Neuronal stem cell (in vitro differentiated cells): ENCODE data around the gene FBXO41.

Source experiments
- DNase-seq: peaks from one replicate; pipeline ENCODE4 v3.0.0-alpha.2; 2013; ENCODE audit warnings: low spot score
- H2AFZ ChIP-seq: one replicate; pipeline ENCODE4 v1.6.1; 2013; ENCODE audit warnings: mild to moderate bottlenecking, low read length, inconsistent platforms
- H2AK5ac ChIP-seq: 2 replicates; pipeline ENCODE4 v1.6.1; 2013; ENCODE audit warnings: low read depth, mild to moderate bottlenecking, inconsistent platforms, low read length, moderate library complexity, mixed read lengths
- H2BK120ac ChIP-seq: 2 replicates; pipeline ENCODE4 v1.6.1; 2013; ENCODE audit warnings: low read depth, mild to moderate bottlenecking, inconsistent platforms, low read length, moderate library complexity, mixed read lengths
- H2BK12ac ChIP-seq: one replicate; pipeline ENCODE4 v1.6.1; 2013; ENCODE audit warnings: low read length, inconsistent platforms
- H2BK15ac ChIP-seq: 2 replicates; pipeline ENCODE4 v1.6.1; 2013; ENCODE audit warnings: mild to moderate bottlenecking, low read length, inconsistent platforms, mixed read lengths
- H2BK5ac ChIP-seq: one replicate; pipeline ENCODE4 v1.6.1; 2013; ENCODE audit warnings: inconsistent platforms, mild to moderate bottlenecking, low read length, moderate library complexity
- H3K14ac ChIP-seq: one replicate; pipeline ENCODE4 v1.6.1; 2013; ENCODE audit warnings: low read length, inconsistent platforms
- H3K18ac ChIP-seq: 2 replicates; pipeline ENCODE4 v1.6.1; 2013; ENCODE audit warnings: low read length, inconsistent platforms
- H3K23ac ChIP-seq: 2 replicates; pipeline ENCODE4 v1.6.1; 2013; ENCODE audit warnings: low read depth, mild to moderate bottlenecking, mixed read lengths, low read length, inconsistent platforms; ENCODE audit not compliant: poor library complexity
- H3K27ac ChIP-seq: replicated peaks from 3 replicates; pipeline ENCODE4 v1.5.1; 2013; ENCODE audit warnings: low read length, inconsistent platforms
- H3K27me3 ChIP-seq, 3 experiments: 2 replicates each; pipeline ENCODE4 v1.6.1; 2013; ENCODE audit warnings: low read length in 3 of 3, mild to moderate bottlenecking in 2 of 3, inconsistent platforms in 1 of 3, low read depth in 1 of 3, mixed read lengths in 1 of 3, moderate library complexity in 1 of 3; ENCODE audit not compliant: control insufficient read depth in 3 of 3, insufficient read depth in 3 of 3
- H3K36me3 ChIP-seq, 2 donors: replicated peaks in 1 of 2; 2 replicates each; pipeline ENCODE4 v1.6.1; 2013; ENCODE audit warnings: low read length in 2 of 2; ENCODE audit not compliant: control insufficient read depth in 2 of 2, insufficient read depth in 2 of 2
- H3K4ac ChIP-seq: 2 replicates; pipeline ENCODE4 v1.6.1; 2013; ENCODE audit warnings: inconsistent platforms, mild to moderate bottlenecking, low read length, moderate library complexity
- H3K4me1 ChIP-seq, 2 donors: 1 replicate in 1 of 2; 2 replicates in 1 of 2; pipeline ENCODE4 v1.6.1; 2013; ENCODE audit warnings: low read length in 2 of 2, low read depth in 1 of 2; ENCODE audit not compliant: control insufficient read depth in 2 of 2, insufficient read depth in 1 of 2
- H3K4me2 ChIP-seq: one replicate; pipeline ENCODE4 v1.6.1; 2013; ENCODE audit warnings: mild to moderate bottlenecking, low read length, inconsistent platforms; ENCODE audit not compliant: insufficient read depth, poor library complexity, severe bottlenecking
- H3K4me3 ChIP-seq, 2 donors: 2 replicates each; pipeline ENCODE4 v1.5.1; 2013; ENCODE audit warnings: low read length in 2 of 2, mild to moderate bottlenecking in 2 of 2, inconsistent platforms in 1 of 2, moderate library complexity in 1 of 2
- H3K79me1 ChIP-seq: one replicate; pipeline ENCODE4 v1.6.1; 2013; ENCODE audit warnings: low read depth, mild to moderate bottlenecking, inconsistent platforms, low read length, moderate library complexity
- H3K9ac ChIP-seq: one replicate; pipeline ENCODE4 v1.6.1; 2013; ENCODE audit warnings: mild to moderate bottlenecking, low read depth, low read length, inconsistent platforms; ENCODE audit not compliant: poor library complexity
- H3K9me3 ChIP-seq, 2 donors: replicated peaks in 1 of 2; 2 replicates each; pipeline versions ENCODE3 to v1.6.1; 2013; ENCODE audit warnings: low read length in 2 of 2, mild to moderate bottlenecking in 2 of 2, inconsistent platforms in 1 of 2, low read depth in 1 of 2, mixed read lengths in 1 of 2, moderate library complexity in 1 of 2; ENCODE audit not compliant: control insufficient read depth in 2 of 2, insufficient read depth in 1 of 2
- H4K8ac ChIP-seq: one replicate; pipeline ENCODE4 v1.6.1; 2013; ENCODE audit warnings: low read depth, mild to moderate bottlenecking, inconsistent platforms, low read length, moderate library complexity
- H4K91ac ChIP-seq: one replicate; pipeline ENCODE4 v1.6.1; 2013; ENCODE audit warnings: low read length, low read depth, mild to moderate bottlenecking, inconsistent platforms; ENCODE audit not compliant: poor library complexity
- WGBS, 2 donors: extraction: QIAGEN DNeasy Blood & Tissue Kit; methylation state at CpG; one replicate each; pipeline ENCODE4 v1.1.7; 2013; ENCODE audit warnings: missing lambda C conversion rate in 2 of 2, mixed read lengths in 1 of 2; ENCODE audit not compliant: insufficient read length in 2 of 2, insufficient replicate concordance in 1 of 2; ENCODE audit errors: extremely low coverage in 2 of 2; 5-methylcytosine and 5-hydroxymethylcytosine counted together

Gene FBXO41

GRCh38 chr2:73215254-73215653, 69.0 kb downstream of the FBXO41 start:
- Histone ChIP-seq H3K79me1 (peaks cover 3% of the 10 kb centered on the region), H3K4me3 (peak overlapping the region in 1 of 2 donors; percentile 86), H3K23ac (no peak overlapping the region), H2AFZ (no peak overlapping the region), H3K4me1 (peaks cover 0 to 7% of the 10 kb centered on the region in 2 donors), H2AK5ac (no peak overlapping the region), H3K27me3 (peaks cover 0 to 5% (median 0%) of the 10 kb centered on the region in 3 experiments), H4K8ac (no peak overlapping the region), H4K91ac (no peak overlapping the region), H3K9me3 (no peaks in the 10 kb centered on the region), H3K18ac (no peak overlapping the region), H2BK120ac (no peak overlapping the region), H3K9ac (no peak overlapping the region), H2BK15ac (no peak overlapping the region), H3K36me3 (peaks cover 3 to 16% of the 10 kb centered on the region in 2 donors), H3K27ac (no peak overlapping the region), H3K4me2 (no peak overlapping the region), H2BK12ac (no peak overlapping the region), H3K14ac (no peak overlapping the region), H2BK5ac (no peak overlapping the region), H3K4ac (no peak overlapping the region)
- no CpG with 5 or more reads among the region's 4 CpGs for WGBS, 2 donors
- no peak for DNase-seq

DNA sequence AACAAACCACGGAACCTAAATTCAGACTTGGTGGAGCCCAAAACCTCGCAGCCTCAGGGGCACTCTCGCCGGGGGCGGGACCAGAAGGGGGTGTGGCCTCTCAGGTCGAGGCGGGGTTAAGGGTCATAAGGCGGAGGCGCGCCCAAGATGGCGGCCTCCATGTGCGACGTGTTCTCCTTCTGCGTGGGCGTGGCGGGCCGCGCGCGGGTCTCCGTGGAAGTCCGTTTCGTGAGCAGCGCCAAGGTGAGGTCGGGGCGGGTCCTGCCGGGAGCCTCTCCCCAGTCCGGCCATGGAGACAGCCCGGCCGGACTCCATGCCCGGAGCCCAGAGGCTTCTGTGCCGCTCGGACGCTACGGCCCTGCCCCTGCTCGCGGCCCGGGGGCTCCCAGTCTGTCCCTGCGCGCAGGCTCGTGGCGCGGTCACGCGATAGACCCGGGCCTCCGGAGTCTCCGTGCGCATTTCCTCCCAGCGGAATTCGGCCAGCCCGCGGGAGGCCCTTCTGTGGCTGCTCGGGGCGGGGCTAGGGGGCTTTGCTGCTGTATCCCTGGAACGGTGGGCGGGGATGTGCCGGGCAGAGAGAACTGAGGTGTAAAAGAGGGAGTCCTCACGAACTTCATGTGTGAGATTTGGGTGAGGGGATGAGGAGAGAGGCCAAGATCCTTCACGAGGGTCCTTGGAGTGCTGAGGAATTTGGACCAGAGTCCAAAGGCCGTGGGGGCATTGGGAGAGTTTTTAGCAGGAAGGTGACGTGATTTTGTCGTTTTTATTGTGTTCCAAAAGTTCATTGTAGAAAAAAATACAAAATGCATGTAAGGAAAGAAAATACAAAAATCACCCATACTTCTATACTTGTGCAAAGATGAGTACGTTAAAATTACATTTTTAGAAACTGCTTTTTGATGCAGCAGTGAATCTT, 69.9 kb downstream of the FBXO41 start, which contains the start of gene SMYD5:
Gene SMYD5 (plus strand): TSS at position 126 of the 916 bp plus-strand sequence. CDS start 22 bp downstream, at position 148.
- Histone ChIP-seq H2BK5ac (peak within 1 kb of the TSS; percentile 54), H3K4me1 (peaks cover 0 to 7% of the 10 kb centered on the region in 2 donors), H3K9me3 (no peaks in the 10 kb centered on the region), H2AFZ (peak within 1 kb of the TSS; percentile 96), H4K91ac (no peak within 1 kb of the TSS), H2BK12ac (no peak within 1 kb of the TSS), H2BK15ac (no peak within 1 kb of the TSS), H3K27ac (peak within 1 kb of the TSS; percentile 40), H3K23ac (no peak within 1 kb of the TSS), H3K14ac (no peak within 1 kb of the TSS), H3K4me3 (peak within 1 kb of the TSS; percentile 86 to 91), H3K27me3 (peaks cover 0 to 14% (median 0%) of the 10 kb centered on the region in 3 experiments), H2BK120ac (no peak within 1 kb of the TSS), H4K8ac (no peak within 1 kb of the TSS), H2AK5ac (no peak within 1 kb of the TSS), H3K18ac (peak within 1 kb of the TSS; percentile 84), H3K36me3 (peaks cover 0 to 8% of the 10 kb centered on the region in 2 donors), H3K79me1 (peaks cover 3% of the 10 kb centered on the region), H3K4ac (no peak within 1 kb of the TSS), H3K9ac (peak within 1 kb of the TSS; percentile 84), H3K4me2 (peak within 1 kb of the TSS; percentile 43)
- peak; percentile 78 for DNase-seq
- WGBS, 2 donors, result no CpG with 5 or more reads among the region's 64 CpGs

DNA sequence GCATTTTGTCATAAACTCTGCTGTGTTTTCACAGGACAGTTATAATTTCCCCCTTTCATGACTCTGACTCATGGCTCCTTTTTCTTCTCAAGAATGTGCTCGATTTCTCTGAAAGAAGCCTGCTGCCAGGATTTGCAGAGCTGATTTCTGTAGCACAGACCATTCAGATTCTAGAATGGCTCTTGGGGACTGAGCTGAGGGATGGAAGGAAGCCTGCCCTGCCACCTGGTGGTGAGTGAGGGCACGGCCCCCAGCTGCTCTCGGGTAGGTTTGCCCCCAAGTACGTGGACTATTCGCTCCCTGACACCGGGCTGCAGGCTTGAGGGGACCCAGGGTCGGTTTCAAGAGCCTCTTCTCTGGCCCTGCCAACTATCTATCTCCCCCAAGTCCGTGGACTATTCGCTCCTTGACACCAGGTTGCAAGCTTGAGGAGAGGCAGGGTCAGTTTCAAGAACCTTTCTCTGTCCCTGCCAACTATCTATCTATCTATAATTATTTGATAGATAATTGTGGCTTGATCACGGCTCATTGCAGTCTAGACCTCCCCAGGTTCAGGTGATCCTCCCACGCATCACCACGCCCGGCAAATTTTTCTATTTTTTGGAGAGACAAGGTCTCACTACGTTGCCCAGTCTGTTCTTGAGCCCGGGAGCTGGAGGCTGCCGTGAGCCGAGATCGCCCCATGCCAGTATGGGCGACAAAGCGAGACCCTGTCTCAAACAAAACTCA, 71.7 kb downstream of the FBXO41 start:
- Histone ChIP-seq H3K4me2 (no peak overlapping the region), H2AK5ac (no peak overlapping the region), H4K91ac (no peak overlapping the region), H2BK15ac (no peak overlapping the region), H3K36me3 (no peaks in the 10 kb centered on the region), H2AFZ (peak overlapping the region; percentile 82), H3K4me1 (peaks cover 0 to 7% of the 10 kb centered on the region in 2 donors), H2BK12ac (no peak overlapping the region), H3K23ac (no peak overlapping the region), H3K18ac (no peak overlapping the region), H4K8ac (no peak overlapping the region), H3K79me1 (no peaks in the 10 kb centered on the region), H3K4me3 (no peak overlapping the region), H3K9me3 (no peaks in the 10 kb centered on the region), H3K14ac (no peak overlapping the region), H3K4ac (no peak overlapping the region), H3K9ac (no peak overlapping the region), H2BK5ac (no peak overlapping the region), H3K27ac (no peak overlapping the region), H2BK120ac (no peak overlapping the region), H3K27me3 (peaks cover 0 to 27% (median 0%) of the 10 kb centered on the region in 3 experiments)
- no CpG with 5 or more reads among the region's 20 CpGs for WGBS, 2 donors
- peak; percentile 62 for DNase-seq

- Histone ChIP-seq H3K23ac (no peak overlapping the region), H2BK5ac (no peak overlapping the region), H2BK12ac (no peak overlapping the region), H3K4ac (no peak overlapping the region), H4K91ac (no peak overlapping the region), H3K27ac (no peak overlapping the region), H2BK15ac (no peak overlapping the region), H2AK5ac (no peak overlapping the region), H3K27me3 (peaks cover 0 to 29% (median 0%) of the 10 kb centered on the region in 3 experiments), H3K4me1 (peaks cover 0 to 7% of the 10 kb centered on the region in 2 donors), H3K4me2 (no peak overlapping the region), H3K4me3 (no peak overlapping the region), H3K9me3 (no peaks in the 10 kb centered on the region), H3K79me1 (no peaks in the 10 kb centered on the region), H2BK120ac (no peak overlapping the region), H3K36me3 (no peaks in the 10 kb centered on the region), H3K18ac (no peak overlapping the region), H3K9ac (no peak overlapping the region), H3K14ac (no peak overlapping the region), H2AFZ (peak overlapping the region; percentile 82), H4K8ac (no peak overlapping the region)
- no peak for DNase-seq
- no CpG with 5 or more reads among the region's 7 CpGs for WGBS, 2 donors
Observed at GRCh38 chr2:73212098-73212447, 72.2 kb downstream of the FBXO41 start.
